Neural progenitor cell (in vitro differentiated cells): ENCODE measurements around the gene SCN7A. TPM values are rescaled to one million over a fixed set of nuclear protein-coding genes. Genes with fewer than 3 reads are reported as not detected.
"Not testable (repeated sequence)": the region's sequence is repeated elsewhere in the genome, so short reads cannot be mapped to it uniquely, and the experiment has no call there.

ENCODE experiments used
- DNase-seq: peaks from one replicate; pipeline ENCODE4 v3.0.0-alpha.2; 2016; ENCODE audit warnings: low spot score
- H2AFZ ChIP-seq: fragments of 200-600 bp; sonication (generic); replicated peaks from 2 replicates; pipeline ENCODE4 v1.6.1; 2016; ENCODE audit warnings: antibody characterized with exemption
- H3F3A ChIP-seq: fragments of 200-600 bp; sonication (generic); 2 replicates; pipeline ENCODE4 v1.6.1; 2016; ENCODE audit warnings: antibody characterized with exemption, low read depth
- H3K27ac ChIP-seq: fragments of 200-600 bp; sonication (generic); 2 replicates; pipeline ENCODE4 v1.5.1; 2016; ENCODE audit warnings: mild to moderate bottlenecking
- H3K27me3 ChIP-seq: fragments of 200-600 bp; sonication (generic); 2 replicates; pipeline ENCODE4 v1.6.1; 2016; ENCODE audit warnings: mild to moderate bottlenecking, moderate library complexity
- H3K36me3 ChIP-seq: fragments of 200-600 bp; sonication (generic); 2 replicates; pipeline ENCODE4 v1.5.1; 2016
- H3K4me1 ChIP-seq: fragments of 200-600 bp; sonication (generic); 2 replicates; pipeline ENCODE4 v1.6.1; 2016; ENCODE audit warnings: mixed run types
- H3K4me2 ChIP-seq: fragments of 200-600 bp; sonication (generic); 2 replicates; pipeline ENCODE4 v1.6.1; 2016
- H3K4me3 ChIP-seq: fragments of 200-600 bp; sonication (generic); 2 replicates; pipeline ENCODE4 v1.5.1; 2016
- H3K79me2 ChIP-seq: fragments of 200-600 bp; sonication (generic); 2 replicates; pipeline ENCODE4 v1.6.1; 2016; ENCODE audit warnings: low read depth
- H3K9ac ChIP-seq: fragments of 200-600 bp; sonication (generic); 2 replicates; pipeline ENCODE4 v1.6.1; 2016
- H3K9me3 ChIP-seq: fragments of 200-600 bp; sonication (generic); 2 replicates; pipeline ENCODE4 v1.5.1; 2016; ENCODE audit warnings: low read depth
- H4K20me1 ChIP-seq: fragments of 200-600 bp; sonication (generic); 2 replicates; pipeline ENCODE4 v1.6.1; 2016; ENCODE audit warnings: low read depth
- H3K27ac Mint-ChIP-seq: 3 replicates; pipeline ENCODE4 v1.8.0; 2021; ENCODE audit warnings: mixed read lengths
- H3K27me3 Mint-ChIP-seq: 2 replicates; pipeline ENCODE4 v1.8.0; 2022; ENCODE audit warnings: low read depth, mild to moderate bottlenecking, inconsistent platforms, moderate library complexity, mixed read lengths; ENCODE audit not compliant: insufficient read depth
- H3K36me3 Mint-ChIP-seq: 3 replicates; pipeline ENCODE4 v1.8.0; 2021; ENCODE audit warnings: mixed read lengths
- H3K4me1 Mint-ChIP-seq: 3 replicates; pipeline ENCODE4 v1.8.0; 2021; ENCODE audit warnings: mixed read lengths
- H3K4me3 Mint-ChIP-seq: 3 replicates; pipeline ENCODE4 v1.8.0; 2021; ENCODE audit warnings: mild to moderate bottlenecking, moderate library complexity, mixed read lengths
- H3K9me3 Mint-ChIP-seq: 3 replicates; pipeline ENCODE4 v1.8.0; 2020; ENCODE audit warnings: mixed read lengths
- EZH2 ChIP-seq: fragments of 200-600 bp; sonication (generic); IDR thresholded peaks from 2 replicates; pipeline ENCODE4 v1.6.1; 2017; ENCODE audit warnings: antibody characterized with exemption, mild to moderate bottlenecking, moderate library complexity
- EZH2phosphoT487 ChIP-seq: fragments of 200-600 bp; sonication (generic); IDR thresholded peaks from 2 replicates; pipeline ENCODE4 v1.6.1; 2017; ENCODE audit warnings: antibody characterized with exemption
- total RNA-seq: library from RNA; depleted of rRNA; stranded (reverse); fragments of >200 nt; gene quantifications from 2 replicates; pipeline ENCODE4 v1.2.3, GENCODE V29; 2015; ENCODE audit warnings: low replicate concordance
- TF ChIP-seq, protein P1 (sequence below): fragments of 200-600 bp; sonication (generic); IDR thresholded peaks from 2 replicates; pipeline ENCODE4 v1.5.1; 2017; ENCODE audit warnings: antibody characterized with exemption, mild to moderate bottlenecking

Gene SCN7A
- total RNA-seq, 1 donor from 2014 or later: 1.0 TPM

DNA sequence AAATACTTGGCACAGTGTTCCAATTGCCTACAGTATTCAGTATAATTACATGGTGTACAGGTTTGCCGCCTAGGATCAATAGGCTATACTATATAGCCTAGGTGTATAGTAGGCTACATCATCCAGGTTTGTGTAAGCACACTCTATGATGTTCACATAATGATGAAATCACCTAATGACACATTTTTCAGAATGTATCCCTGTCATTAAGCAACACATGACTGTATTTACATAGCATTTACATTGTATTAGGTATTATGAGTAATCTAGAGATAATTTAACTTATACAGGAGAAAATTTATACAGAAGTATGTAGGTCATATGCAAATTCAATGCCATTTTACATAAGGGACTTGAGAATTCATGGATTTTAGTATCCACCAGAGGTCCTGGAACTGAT is 35.4 kb downstream of the SCN7A start:
- Histone ChIP-seq H3K27ac (no peak overlapping the region), H3K9ac (no peak overlapping the region), H3K27me3 (no peaks in the 10 kb centered on the region), H3K79me2 (no peaks in the 10 kb centered on the region), H3K9me3 (no peaks in the 10 kb centered on the region), H3F3A (no peaks in the 10 kb centered on the region), H3K4me2 (no peak overlapping the region), H3K36me3 (no peaks in the 10 kb centered on the region), H4K20me1 (no peaks in the 10 kb centered on the region), H3K4me1 (no peaks in the 10 kb centered on the region), H3K4me3 (no peak overlapping the region), H2AFZ (no peak overlapping the region)
- TF ChIP-seq, protein P1, sequence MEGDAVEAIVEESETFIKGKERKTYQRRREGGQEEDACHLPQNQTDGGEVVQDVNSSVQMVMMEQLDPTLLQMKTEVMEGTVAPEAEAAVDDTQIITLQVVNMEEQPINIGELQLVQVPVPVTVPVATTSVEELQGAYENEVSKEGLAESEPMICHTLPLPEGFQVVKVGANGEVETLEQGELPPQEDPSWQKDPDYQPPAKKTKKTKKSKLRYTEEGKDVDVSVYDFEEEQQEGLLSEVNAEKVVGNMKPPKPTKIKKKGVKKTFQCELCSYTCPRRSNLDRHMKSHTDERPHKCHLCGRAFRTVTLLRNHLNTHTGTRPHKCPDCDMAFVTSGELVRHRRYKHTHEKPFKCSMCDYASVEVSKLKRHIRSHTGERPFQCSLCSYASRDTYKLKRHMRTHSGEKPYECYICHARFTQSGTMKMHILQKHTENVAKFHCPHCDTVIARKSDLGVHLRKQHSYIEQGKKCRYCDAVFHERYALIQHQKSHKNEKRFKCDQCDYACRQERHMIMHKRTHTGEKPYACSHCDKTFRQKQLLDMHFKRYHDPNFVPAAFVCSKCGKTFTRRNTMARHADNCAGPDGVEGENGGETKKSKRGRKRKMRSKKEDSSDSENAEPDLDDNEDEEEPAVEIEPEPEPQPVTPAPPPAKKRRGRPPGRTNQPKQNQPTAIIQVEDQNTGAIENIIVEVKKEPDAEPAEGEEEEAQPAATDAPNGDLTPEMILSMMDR: no peak
- TF ChIP-seq EZH2 (no peak), EZH2phosphoT487 (no peak)
- peaks cover 2% of the 10 kb centered on the region for H3K27me3 Mint-ChIP-seq
- no peaks in the 10 kb centered on the region for H3K36me3 Mint-ChIP-seq
- no peak for DNase-seq
- H3K4me1 Mint-ChIP-seq: no peaks in the 10 kb centered on the region
- no peak overlapping the region for H3K27ac Mint-ChIP-seq
- no peaks in the 10 kb centered on the region for H3K9me3 Mint-ChIP-seq
- H3K4me3 Mint-ChIP-seq: no peak overlapping the region

DNA sequence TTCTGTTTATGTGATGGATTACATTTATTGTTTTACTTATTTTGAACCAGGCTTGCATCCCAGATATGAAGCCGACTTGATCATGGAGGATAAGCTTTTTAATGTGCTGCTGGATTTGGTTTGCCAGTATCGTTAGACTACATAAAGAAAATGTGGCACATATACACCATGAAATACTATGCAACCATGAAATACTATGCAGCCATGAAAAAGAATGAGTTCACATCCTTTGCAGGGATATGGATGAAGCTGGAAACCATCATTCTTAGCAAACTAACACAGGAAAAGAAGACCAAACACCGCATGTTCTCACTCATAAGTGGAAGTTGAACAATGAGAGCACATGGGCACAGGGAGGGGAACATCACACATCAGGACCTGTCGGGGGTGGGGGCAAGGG is 38.2 kb downstream of the SCN7A start:
- not testable (repeated sequence) for H3K36me3 ChIP-seq, H3K27me3 ChIP-seq, H3K9ac ChIP-seq, H3K27me3 Mint-ChIP-seq, H3K9me3 ChIP-seq, H3K4me1 ChIP-seq, H3K27ac ChIP-seq, H4K20me1 ChIP-seq, H3F3A ChIP-seq, H3K27ac Mint-ChIP-seq, H3K4me3 Mint-ChIP-seq, DNase-seq, H3K9me3 Mint-ChIP-seq, H3K79me2 ChIP-seq, H3K4me2 ChIP-seq, H3K36me3 Mint-ChIP-seq, H2AFZ ChIP-seq, H3K4me1 Mint-ChIP-seq, H3K4me3 ChIP-seq

DNA sequence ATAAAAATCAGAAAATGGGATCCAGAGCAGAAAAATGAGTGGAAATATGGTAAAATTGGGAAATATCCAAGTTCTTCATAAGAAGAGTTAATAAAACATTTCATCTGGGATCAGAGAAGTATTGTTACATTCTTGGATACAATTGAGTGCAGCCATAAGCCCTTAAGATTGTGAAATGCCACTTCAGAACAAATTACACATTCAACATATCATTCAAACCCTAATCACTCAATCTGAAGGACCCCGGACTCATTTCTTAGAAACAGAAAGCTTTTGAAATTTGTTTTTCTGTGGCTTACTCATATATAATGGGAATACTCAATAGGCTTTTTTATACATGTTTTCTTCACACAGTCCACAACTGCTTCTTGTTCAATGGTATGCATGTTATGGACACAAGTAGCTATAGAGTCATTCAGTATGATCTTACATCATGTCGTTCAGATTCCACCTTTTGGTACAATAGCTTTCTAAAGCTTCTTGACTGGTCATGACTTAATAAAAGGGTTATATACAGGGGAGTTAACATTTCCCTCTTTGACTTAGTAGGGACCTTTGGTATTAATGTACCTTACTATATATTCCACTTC is 39.9 kb downstream of the SCN7A start:
- no peaks in the 10 kb centered on the region for H3K36me3 Mint-ChIP-seq
- Histone ChIP-seq H3K9ac (no peak overlapping the region), H3K36me3 (no peaks in the 10 kb centered on the region), H3K27me3 (no peaks in the 10 kb centered on the region), H3F3A (no peaks in the 10 kb centered on the region), H3K4me2 (no peak overlapping the region), H4K20me1 (no peaks in the 10 kb centered on the region), H3K4me1 (no peaks in the 10 kb centered on the region), H3K9me3 (no peaks in the 10 kb centered on the region), H3K4me3 (no peak overlapping the region), H3K27ac (no peak overlapping the region), H2AFZ (no peak overlapping the region), H3K79me2 (no peaks in the 10 kb centered on the region)
- peaks cover 8% of the 10 kb centered on the region for H3K4me1 Mint-ChIP-seq
- no peak overlapping the region for H3K27ac Mint-ChIP-seq
- DNase-seq: no peak
- no peak overlapping the region for H3K4me3 Mint-ChIP-seq
- no peaks in the 10 kb centered on the region for H3K27me3 Mint-ChIP-seq
- TF ChIP-seq EZH2phosphoT487 (no peak), EZH2 (no peak)
- TF ChIP-seq, protein P1: no peak
- no peaks in the 10 kb centered on the region for H3K9me3 Mint-ChIP-seq

DNA sequence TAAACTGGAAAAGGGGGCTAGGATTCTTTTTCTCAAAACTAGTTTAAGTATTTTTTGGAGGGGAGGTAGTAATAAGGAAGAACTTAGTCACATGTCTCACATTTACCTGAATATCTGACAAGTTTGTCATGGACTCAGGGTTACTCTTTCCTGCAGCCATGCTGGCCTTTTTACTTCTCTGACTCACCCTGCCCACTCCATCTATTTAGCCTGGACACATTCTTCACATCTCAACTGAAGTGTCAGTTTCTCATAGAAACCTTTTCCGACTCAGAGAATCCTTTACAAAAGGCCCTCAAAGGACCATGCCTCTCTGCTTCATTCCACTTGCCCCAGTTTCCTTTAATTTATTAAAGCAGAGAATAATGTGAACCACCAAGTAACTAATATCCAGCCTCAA is 42.6 kb downstream of the SCN7A start:
- Histone ChIP-seq H3K9me3 (no peaks in the 10 kb centered on the region), H3K9ac (no peak overlapping the region), H3K4me3 (no peak overlapping the region), H3K27me3 (no peaks in the 10 kb centered on the region), H3K36me3 (no peaks in the 10 kb centered on the region), H3K27ac (no peak overlapping the region), H3F3A (no peaks in the 10 kb centered on the region), H2AFZ (no peak overlapping the region), H3K4me1 (no peaks in the 10 kb centered on the region), H4K20me1 (no peaks in the 10 kb centered on the region), H3K79me2 (no peaks in the 10 kb centered on the region), H3K4me2 (no peak overlapping the region)
- no peak for DNase-seq
- H3K4me3 Mint-ChIP-seq: no peak overlapping the region
- H3K9me3 Mint-ChIP-seq: no peaks in the 10 kb centered on the region
- H3K27ac Mint-ChIP-seq: no peak overlapping the region
- H3K36me3 Mint-ChIP-seq: no peaks in the 10 kb centered on the region
- no peaks in the 10 kb centered on the region for H3K27me3 Mint-ChIP-seq
- TF ChIP-seq, protein P1: no peak
- TF ChIP-seq EZH2: no peak
- TF ChIP-seq EZH2phosphoT487: no peak
- H3K4me1 Mint-ChIP-seq: peaks cover 8% of the 10 kb centered on the region
